HG03159 (cell line): ENCODE data around the gene KCNK13.
"Not testable (repeated sequence)": the region's sequence is repeated elsewhere in the genome, so short reads cannot be mapped to it uniquely, and the experiment has no call there.

Experiments
- ATAC-seq: cut with Tn5 transposase; IDR thresholded peaks from one replicate; pipeline ENCODE4 v1.9.1; 2021; ENCODE audit warnings: mild to moderate bottlenecking, moderate library complexity; ENCODE audit not compliant: unreplicated experiment

The KCNK13 gene

DNA sequence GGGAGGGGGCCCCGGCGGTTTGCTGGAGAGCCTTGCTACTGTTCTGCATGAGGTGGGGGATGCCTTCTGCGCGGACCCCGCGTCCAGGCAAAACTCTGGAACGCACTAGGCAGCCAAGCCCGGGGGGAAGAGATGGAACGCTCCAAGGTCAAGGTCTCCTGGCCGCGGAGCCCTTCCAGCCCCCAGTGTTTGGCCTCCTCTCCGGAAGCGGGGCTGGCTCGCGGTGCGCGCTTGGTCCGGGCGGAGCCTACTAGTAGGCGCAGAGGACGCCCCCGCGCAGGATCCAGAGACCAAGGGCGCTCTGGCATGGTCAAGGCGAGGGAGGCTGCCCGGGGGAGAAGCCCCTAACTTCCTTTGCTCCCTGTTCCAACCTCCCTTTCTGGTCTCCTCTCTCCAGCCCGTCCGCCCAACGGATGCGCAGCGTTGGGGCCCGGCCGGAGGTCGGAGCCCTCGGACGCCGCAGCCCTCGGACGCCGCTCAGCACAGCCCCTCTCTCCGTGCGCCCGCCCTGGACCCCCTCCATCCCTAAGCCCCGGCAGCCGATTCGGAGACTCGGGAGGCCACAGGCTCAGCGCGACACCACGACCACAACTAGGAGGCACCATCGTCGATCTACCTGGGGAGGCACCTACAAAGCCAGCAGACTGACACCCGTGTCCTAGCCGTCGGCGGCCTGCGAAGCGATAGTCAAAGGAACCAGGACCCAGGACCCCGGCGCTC, 669 bp upstream of the KCNK13 start:
- ATAC-seq, result peak; percentile 33

- ATAC-seq, result no peak
These were observed 467 bp downstream of the KCNK13 start for GRCh38 chr14:90062127-90062794.

DNA sequence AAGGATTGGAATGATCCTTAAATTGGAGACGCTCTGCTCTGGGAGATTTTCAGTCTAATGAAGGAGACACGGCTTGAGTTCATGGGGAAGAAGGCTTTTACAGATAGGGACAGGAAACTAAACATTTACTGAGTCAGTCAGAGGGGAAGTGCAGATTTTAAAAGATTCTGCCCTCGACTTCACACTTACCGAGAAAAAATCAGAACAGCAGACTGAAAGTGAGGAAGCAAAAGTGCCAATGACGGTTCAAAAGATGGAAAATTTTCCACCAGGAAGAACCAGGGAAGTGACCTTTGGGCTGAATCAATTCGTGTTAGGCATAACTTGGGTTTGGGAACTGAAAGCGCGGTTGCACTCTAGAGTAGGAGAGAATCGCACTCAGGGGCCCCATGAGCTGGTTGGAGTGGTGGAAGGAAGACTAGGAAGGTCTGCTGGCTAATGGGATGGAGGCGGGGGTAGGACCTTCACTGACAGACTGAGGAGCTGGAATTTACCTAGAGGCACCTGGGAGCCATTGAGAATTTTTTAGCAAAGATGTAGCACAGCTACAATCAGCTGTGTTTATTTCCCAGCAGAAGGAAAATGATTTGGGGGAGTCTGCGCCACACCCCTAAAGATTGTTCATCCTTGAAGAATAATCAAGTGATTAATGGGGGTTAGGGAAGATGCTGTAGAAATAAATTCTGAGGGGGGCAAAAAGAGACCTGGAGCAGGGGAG, 1.2 kb downstream of the KCNK13 start:
- ATAC-seq, result no peak

GRCh38 chr14:90072350-90072749, 10.6 kb downstream of the KCNK13 start:
- ATAC-seq, result no peak

- no peak for ATAC-seq
These were observed 17.8 kb downstream of the KCNK13 start for GRCh38 chr14:90079576-90079975.

DNA sequence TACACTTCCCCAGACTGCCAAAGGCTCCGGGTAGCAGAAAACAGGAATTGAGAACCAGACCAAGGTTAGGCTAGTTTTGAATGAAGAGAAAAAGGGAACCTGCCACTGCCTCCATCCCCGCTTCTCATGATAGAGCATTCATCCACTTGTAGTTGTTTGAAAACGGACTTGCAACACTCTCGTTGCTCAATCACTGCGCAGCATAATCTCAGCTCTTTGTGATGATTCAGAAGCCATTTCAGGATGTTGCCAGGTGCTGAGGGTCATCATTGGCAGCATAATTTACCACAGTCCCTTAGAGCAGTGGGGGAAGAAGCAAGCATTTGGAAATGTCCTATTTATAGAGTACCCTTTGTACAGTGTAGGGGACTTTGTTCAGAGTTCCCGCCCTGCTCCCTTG, 25.6 kb downstream of the KCNK13 start:
- ATAC-seq, result no peak

- no peak for ATAC-seq
These were observed 26.4 kb downstream of the KCNK13 start for GRCh38 chr14:90088176-90088575.

DNA sequence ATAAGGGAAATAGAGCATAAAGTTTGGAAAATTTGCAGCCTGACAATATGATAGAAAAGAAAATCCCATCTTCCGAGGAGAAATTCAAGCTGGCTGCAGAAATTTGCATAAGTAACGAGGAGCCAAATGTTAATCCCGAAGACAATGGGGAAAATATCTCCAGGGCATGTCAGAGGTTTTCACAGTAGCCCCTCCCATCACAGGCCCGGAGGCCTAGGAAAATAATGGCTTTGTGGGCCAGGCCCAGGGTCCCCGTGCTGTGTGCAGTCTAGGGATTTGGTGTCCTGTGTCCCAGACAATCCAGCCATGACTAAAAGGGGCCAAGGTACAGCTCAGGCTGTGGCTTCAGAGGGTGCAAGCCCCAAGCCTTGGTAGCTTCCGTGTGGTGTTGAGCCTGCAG, 27.7 kb downstream of the KCNK13 start:
- not testable (repeated sequence) for ATAC-seq

DNA sequence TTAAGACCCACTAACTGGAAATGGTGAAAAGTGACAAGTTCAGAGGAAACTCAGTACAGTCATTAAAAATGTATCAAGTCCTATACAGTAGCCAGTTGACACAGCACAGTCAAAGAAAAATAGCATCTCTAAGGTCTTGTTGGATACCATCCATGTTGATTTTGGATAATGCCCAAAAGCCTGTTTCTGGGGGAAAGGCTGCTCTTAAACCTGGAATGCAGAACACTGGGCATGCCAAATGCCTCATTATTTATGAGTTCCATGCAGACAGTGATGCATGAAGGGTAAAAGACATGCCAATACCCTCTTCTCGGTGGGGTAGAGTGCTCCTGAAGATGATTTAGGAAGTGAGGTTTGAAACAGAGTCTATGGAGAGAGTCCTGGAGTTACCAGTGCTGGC, 29.6 kb downstream of the KCNK13 start:
- no peak for ATAC-seq

DNA sequence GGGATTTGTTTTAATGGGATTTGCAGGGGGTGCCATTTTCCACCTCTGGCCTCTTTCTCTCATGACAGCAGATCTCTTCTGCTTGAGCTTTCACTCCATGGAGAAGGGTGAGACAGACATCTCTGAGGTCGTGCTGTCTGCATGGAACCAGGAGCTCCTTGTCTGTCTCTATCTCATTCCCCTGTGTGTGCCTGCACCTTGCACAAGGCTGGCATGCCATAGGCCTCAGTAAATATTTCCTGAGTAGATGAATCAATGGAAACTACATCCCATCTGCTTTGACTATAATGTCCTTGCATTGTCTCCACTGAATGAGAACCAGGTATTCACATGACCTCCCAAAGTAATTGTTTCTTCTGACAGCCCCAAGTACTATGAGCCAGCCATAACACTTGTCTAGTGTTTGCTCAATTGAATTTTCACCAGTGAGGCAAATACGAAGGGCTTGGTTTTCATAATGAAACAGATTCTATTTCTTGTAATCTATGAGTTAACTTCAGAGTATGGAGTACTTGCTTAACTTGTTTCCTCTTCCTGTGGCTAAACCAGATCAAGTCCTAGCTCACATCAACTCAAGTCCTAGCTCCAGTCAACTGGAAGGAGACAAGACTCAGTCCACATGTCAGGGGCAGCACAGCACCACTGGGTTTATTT, 32.3 kb downstream of the KCNK13 start:
- ATAC-seq, result no peak

GRCh38 chr14:90095096-90095495, 33.3 kb downstream of the KCNK13 start:
- no peak for ATAC-seq

DNA sequence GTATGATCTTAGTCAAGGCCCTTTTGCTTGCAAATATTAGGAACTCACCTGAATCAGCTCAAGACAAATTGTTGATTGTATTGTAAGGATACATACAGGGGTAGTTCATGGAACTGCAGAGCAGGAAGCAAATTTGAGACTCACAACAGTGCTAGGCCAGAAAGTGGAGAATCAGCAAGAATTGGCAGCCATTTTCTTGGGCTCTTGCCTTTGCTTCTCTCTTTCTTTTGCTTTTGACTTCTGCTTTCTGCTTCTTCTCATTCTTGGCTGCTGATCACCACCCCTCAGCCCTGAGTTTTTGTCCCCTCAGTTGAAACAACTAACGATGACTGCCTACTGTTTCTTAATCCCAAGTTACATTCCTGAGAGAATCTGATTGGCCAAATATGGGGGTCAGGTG, 34.8 kb downstream of the KCNK13 start:
- no peak for ATAC-seq

DNA sequence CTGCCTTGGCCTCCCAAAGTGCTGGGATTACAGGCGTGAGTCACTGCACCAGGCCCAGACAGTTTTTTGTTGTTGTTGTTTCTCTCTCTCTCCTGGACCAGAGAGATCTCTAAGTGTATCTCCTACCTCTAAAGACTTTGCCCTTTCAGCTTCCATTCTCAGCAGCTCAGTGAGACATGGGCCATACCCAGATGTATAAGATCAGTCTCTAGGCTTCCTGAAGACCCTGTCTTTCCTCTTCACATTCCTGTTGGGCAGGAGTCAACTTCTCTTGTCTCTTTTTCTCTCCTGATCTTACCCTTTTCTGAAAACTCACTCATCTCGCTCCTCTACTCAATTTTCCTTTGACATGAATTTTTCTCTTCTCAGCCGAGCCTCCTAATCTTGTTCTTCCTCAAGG, 42.0 kb downstream of the KCNK13 start:
- no peak for ATAC-seq

GRCh38 chr14:90105756-90106155, 44.0 kb downstream of the KCNK13 start:
- no peak for ATAC-seq

GRCh38 chr14:90107789-90108188, 46.0 kb downstream of the KCNK13 start:
- no peak for ATAC-seq

GRCh38 chr14:90109858-90110257, 48.1 kb downstream of the KCNK13 start:
- no peak for ATAC-seq

GRCh38 chr14:90111895-90112534, 50.2 kb downstream of the KCNK13 start:
- ATAC-seq, result no peak

DNA sequence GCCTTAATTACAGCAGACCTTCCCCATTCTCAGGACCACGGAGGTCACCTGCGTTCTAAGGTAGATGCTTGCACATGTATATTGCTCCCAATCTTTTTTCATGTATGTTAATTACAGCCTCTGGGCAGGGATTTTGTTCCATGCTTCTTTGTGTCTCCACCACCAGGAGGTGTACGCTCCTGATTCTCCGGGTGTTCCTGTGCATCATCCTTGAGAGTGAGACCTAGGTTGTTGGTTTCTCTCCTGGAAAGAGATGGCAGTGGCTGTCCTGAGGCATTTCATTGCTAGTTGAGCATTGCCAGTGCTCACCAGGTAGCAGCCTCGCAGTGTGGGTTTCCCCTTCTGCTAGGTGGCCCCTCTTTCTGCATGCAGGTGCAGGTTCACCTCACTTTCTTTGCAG, 52.8 kb downstream of the KCNK13 start:
- ATAC-seq, result no peak

DNA sequence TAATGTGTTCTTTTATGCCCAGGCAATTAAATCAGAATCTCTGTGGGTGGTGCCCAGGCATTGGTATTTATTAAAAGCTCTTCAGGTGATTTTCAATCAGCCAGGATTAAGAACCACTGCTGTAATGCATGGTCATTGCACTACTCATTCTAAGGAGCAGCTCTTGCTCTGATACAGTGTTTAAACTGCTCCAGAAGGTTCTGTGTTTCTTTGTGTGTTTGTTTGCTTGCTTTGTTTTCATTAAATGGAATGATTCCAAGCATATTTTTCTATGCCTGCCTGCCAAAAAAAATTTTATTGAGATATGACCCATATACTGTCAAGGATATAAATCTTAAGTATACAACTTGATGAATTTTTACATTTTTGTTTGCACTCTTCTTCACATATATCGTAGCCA, 54.0 kb downstream of the KCNK13 start:
- no peak for ATAC-seq

GRCh38 chr14:90116444-90116843, 54.6 kb downstream of the KCNK13 start:
- no peak for ATAC-seq

- ATAC-seq, result no peak
These were observed 56.2 kb downstream of the KCNK13 start for GRCh38 chr14:90118027-90118426.
